HepG2 (cell line): ENCODE data around the gene BTRC.

Experiments used
- AHDC1 ChIP-seq: sonication (generic); formaldehyde crosslinking; IDR thresholded peaks from 2 replicates; pipeline ENCODE4 v1.5.1; 2020; ENCODE audit warnings: mild to moderate bottlenecking, missing genetic modification reagents, borderline replicate concordance
- BORCS8-MEF2B ChIP-seq: sonication (generic); formaldehyde crosslinking; IDR thresholded peaks from 2 replicates; pipeline ENCODE4 v1.8.0; 2022; ENCODE audit warnings: mild to moderate bottlenecking, missing genetic modification reagents
- CBX1 ChIP-seq: IDR thresholded peaks from one replicate; pipeline ENCODE4 v1.6.1; 2016; ENCODE audit warnings: antibody characterized with exemption, low read depth
- CTCF ChIP-seq: sonication (generic); formaldehyde crosslinking; IDR thresholded peaks from 2 replicates; pipeline ENCODE4 v1.5.0; 2020; ENCODE audit warnings: mild to moderate bottlenecking, missing genetic modification reagents, moderate library complexity
- ETV6 ChIP-seq: sonication (generic); formaldehyde crosslinking; conservative IDR thresholded peaks from 2 replicates; pipeline ENCODE4 v1.4.0; 2020; ENCODE audit warnings: missing genetic modification reagents
- GLMP ChIP-seq: sonication (generic); formaldehyde crosslinking; IDR thresholded peaks from 2 replicates; pipeline ENCODE4 v1.9.0; 2021; ENCODE audit warnings: missing genetic modification reagents, mild to moderate bottlenecking, borderline replicate concordance
- HNF4A ChIP-seq: sonication (generic); formaldehyde crosslinking; IDR thresholded peaks from 2 replicates; pipeline ENCODE4 v1.4.0; 2020; ENCODE audit warnings: missing genetic modification reagents
- KMT2A ChIP-seq: sonication (generic); formaldehyde crosslinking; IDR thresholded peaks from 2 replicates; pipeline ENCODE4 v1.4.0; 2020; ENCODE audit warnings: missing genetic modification reagents
- POLR2AphosphoS5 ChIP-seq: IDR thresholded peaks from 2 replicates; pipeline ENCODE4 v1.6.1; 2012; ENCODE audit warnings: low read depth, low read length
- TAF1 ChIP-seq: sonication (generic); formaldehyde crosslinking; IDR thresholded peaks from 2 replicates; pipeline ENCODE4 v1.4.0; 2020; ENCODE audit warnings: missing genetic modification reagents
- ZBTB1 ChIP-seq: sonication (generic); formaldehyde crosslinking; IDR thresholded peaks from 2 replicates; pipeline ENCODE4 v1.4.0; 2020; ENCODE audit warnings: missing genetic modification reagents, borderline replicate concordance
- ZFY ChIP-seq: sonication (generic); formaldehyde crosslinking; IDR thresholded peaks from 2 replicates; pipeline ENCODE4 v1.4.0; 2020; ENCODE audit warnings: missing genetic modification reagents
- ZNF629 ChIP-seq: sonication (generic); formaldehyde crosslinking; conservative IDR thresholded peaks from 2 replicates; pipeline ENCODE4 v1.5.0; 2020; ENCODE audit warnings: missing genetic modification reagents

- TF ChIP-seq GLMP (CRISPR knock-in tag) (no peak), CTCF (no peak), ZFY (CRISPR knock-in tag) (no peak), ETV6 (CRISPR knock-in tag) (no peak), TAF1 (CRISPR knock-in tag) (no peak), BORCS8-MEF2B (CRISPR knock-in tag) (no peak), KMT2A (CRISPR knock-in tag) (no peak), AHDC1 (CRISPR knock-in tag) (no peak), CBX1 (no peak), HNF4A (CRISPR knock-in tag) (no peak), ZBTB1 (no peak), POLR2AphosphoS5 (no peak), ZNF629 (CRISPR knock-in tag) (no peak)
These were observed 218.2 kb downstream of the BTRC start for GRCh38 chr10:101572126-101572525.
